Mucosa of descending colon (tissue), 3 donors: ENCODE data around the gene SREBF2. TPM values are rescaled to one million over a fixed set of nuclear protein-coding genes. Genes with fewer than 3 reads are reported as not detected.

Source experiments
- ATAC-seq: fragments of 200-7000 bp; cut with Tn5 transposase; one replicate; pipeline ENCODE4 v1.9.1; 2020; ENCODE audit warnings: mild to moderate bottlenecking, moderate library complexity
- DNase-seq, 3 donors: peaks; one replicate each; pipeline ENCODE4 v3.0.0-alpha.2; 2020
- H3K36me3 ChIP-seq: fragments of 200-600 bp; one replicate; pipeline ENCODE4 v1.8.0; 2021; ENCODE audit warnings: low read depth, mild to moderate bottlenecking
- H3K4me1 ChIP-seq: fragments of 200-600 bp; one replicate; pipeline ENCODE4 v1.8.0; 2021; ENCODE audit warnings: low read depth, mild to moderate bottlenecking
- H3K4me3 ChIP-seq: fragments of 200-600 bp; one replicate; pipeline ENCODE4 v1.8.0; 2021; ENCODE audit warnings: mild to moderate bottlenecking
- H3K9me3 ChIP-seq: fragments of 200-600 bp; one replicate; pipeline ENCODE4 v1.8.0; 2021; ENCODE audit warnings: mild to moderate bottlenecking
- CTCF ChIP-seq: fragments of 200-600 bp; IDR thresholded peaks from one replicate; pipeline ENCODE4 v1.8.0; 2022; ENCODE audit warnings: antibody characterized with exemption, mild to moderate bottlenecking
- intact Hi-C, 2 donors: fragments of 100-400 bp; cut with DNase I in 1 of 2; cut with micrococcal nuclease in 1 of 2; formaldehyde crosslinking; loops; one replicate each; pipeline versions ENCODE4 v1.11.0 to v1.11.1; 2022; cut with DNase I, micrococcal nuclease
- total RNA-seq, 3 donors: library from RNA; stranded (reverse); fragmentation: NEBNext Ultra II Directional in 2 of 3; extraction: Animal tissue kit (Norgen Biotek cat#: 25700) in 2 of 3; gene quantifications; one replicate each; pipeline versions ENCODE4 v1.2.1 to v1.2.4, GENCODE V29; 2021 to 2023
- donor health status: DM: no; HTN: no; CAD: no; lungs with moderate emphysema.
- donor health status: DM: no; HTN: no; CAD: no.
- donor health status: DM: no; HTN: yes; CAD: no.

SREBF2 gene
- total RNA-seq, 3 donors from 2014 or later, result 139 to 254 (median 169) TPM

DNA sequence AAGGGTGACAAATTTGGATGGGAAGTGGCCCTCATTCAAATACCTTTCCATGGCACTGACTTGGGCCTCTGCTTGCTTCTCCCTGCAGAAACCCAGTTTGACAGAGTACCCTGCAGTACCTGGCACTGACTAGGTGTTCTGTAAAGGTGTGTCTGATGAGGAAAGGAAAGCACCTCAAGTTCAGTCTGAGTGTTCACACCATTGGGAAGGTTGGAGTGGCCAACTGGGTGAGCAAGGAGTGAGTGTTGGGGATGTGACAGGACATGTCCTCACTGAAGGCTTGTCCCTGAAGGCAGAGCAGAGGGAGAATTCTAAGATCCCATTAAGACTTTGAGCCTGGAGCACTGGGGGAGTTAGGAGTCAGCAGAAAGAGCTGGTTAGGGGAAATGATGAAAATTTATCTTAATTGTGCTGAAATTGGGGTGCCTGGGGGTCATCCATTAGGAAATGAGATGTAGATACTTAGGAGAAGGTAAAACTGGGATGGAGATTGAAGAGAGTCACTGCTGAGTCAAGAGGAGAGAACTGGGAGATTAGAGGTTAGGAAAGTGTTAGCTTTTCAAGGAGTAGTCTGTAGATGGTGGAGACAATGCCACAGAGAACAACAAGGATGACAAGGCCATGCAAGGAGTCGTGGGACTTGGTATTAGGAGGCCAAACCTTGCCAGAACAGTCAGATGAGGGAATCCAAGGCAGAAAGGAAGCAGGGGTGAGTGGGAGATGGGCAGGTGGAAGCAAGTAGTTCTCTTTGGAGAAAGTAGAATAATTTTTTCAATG lies 6.1 kb downstream of the SREBF2 start:
- no peak for TF ChIP-seq CTCF
- Histone ChIP-seq H3K36me3 (no peaks in the 10 kb centered on the region), H3K4me1 (peaks cover 27% of the 10 kb centered on the region), H3K4me3 (no peak overlapping the region), H3K9me3 (no peaks in the 10 kb centered on the region)
- no peak for ATAC-seq
- intact Hi-C loops, result no loop called here
- no peak for DNase-seq

GRCh38 chr22:41840216-41840615 lies 7.3 kb downstream of the SREBF2 start:
- intact Hi-C loops, result no loop called here
- no peak for TF ChIP-seq CTCF
- no peak overlapping the region for H3K4me3 ChIP-seq
- ATAC-seq, result no peak
- DNase-seq, result no peak
- H3K36me3 ChIP-seq, result no peaks in the 10 kb centered on the region
- H3K4me1 ChIP-seq, result peaks cover 36% of the 10 kb centered on the region
- H3K9me3 ChIP-seq, result no peaks in the 10 kb centered on the region

- peak in 1 of 3 donors; percentile 73 for DNase-seq
- peak; percentile 84 for ATAC-seq
- Histone ChIP-seq H3K4me3 (no peak overlapping the region), H3K4me1 (peaks cover 44% of the 10 kb centered on the region), H3K9me3 (no peaks in the 10 kb centered on the region), H3K36me3 (no peaks in the 10 kb centered on the region)
- intact Hi-C loops, result no loop called here
- no peak for TF ChIP-seq CTCF
Observed at GRCh38 chr22:41841085-41841712, 8.3 kb downstream of the SREBF2 start.

GRCh38 chr22:41842996-41843970 lies 10.4 kb downstream of the SREBF2 start:
- TF ChIP-seq CTCF, result no peak
- Histone ChIP-seq H3K36me3 (no peaks in the 10 kb centered on the region), H3K4me1 (peaks cover 51% of the 10 kb centered on the region), H3K9me3 (no peaks in the 10 kb centered on the region), H3K4me3 (no peak overlapping the region)
- no peak for DNase-seq
- ATAC-seq, result peak; percentile 63
- intact Hi-C loops, result no loop called here

- H3K36me3 ChIP-seq, result no peaks in the 10 kb centered on the region
- DNase-seq (no peak), ATAC-seq (no peak)
- intact Hi-C loops, result no loop called here
- peaks cover 58% of the 10 kb centered on the region for H3K4me1 ChIP-seq
- no peak for TF ChIP-seq CTCF
- no peaks in the 10 kb centered on the region for H3K9me3 ChIP-seq
- H3K4me3 ChIP-seq, result no peak overlapping the region
Observed at GRCh38 chr22:41844036-41844435, 11.1 kb downstream of the SREBF2 start.
